Body of pancreas (tissue), 4 donors: Measurements from ENCODE around the gene DUSP8. TPM values are rescaled to one million over a fixed set of nuclear protein-coding genes. Genes with fewer than 3 reads are reported as not detected.
A peak's percentile ranks its signal among the peaks of the same experiment; 100 is the strongest.
"Not testable (repeated sequence)": the region's sequence is repeated elsewhere in the genome, so short reads cannot be mapped to it uniquely, and the experiment has no call there.

ENCODE experiments used
- ATAC-seq: fragments of 150-250 bp; one replicate; pipeline ENCODE4 v1.9.1; 2016
- DNase-seq, 4 donors: peaks; one replicate each; pipeline ENCODE4 v3.0.0-alpha.2; 2019
- H3K27ac ChIP-seq, 4 donors: fragments of 200-600 bp; sonication (generic); 1 replicate in 3 of 4; 2 replicates in 1 of 4; pipeline versions ENCODE4 v1.5.1 to v1.6.1; 2016 to 2019; ENCODE audit warnings: mild to moderate bottlenecking in 1 of 4, mixed read lengths in 1 of 4, moderate library complexity in 1 of 4
- H3K27me3 ChIP-seq, 2 donors: fragments of 200-600 bp; sonication (generic); one replicate each; pipeline ENCODE4 v1.6.0; 2016; ENCODE audit warnings: mild to moderate bottlenecking in 1 of 2
- H3K36me3 ChIP-seq, 2 donors: fragments of 200-600 bp; sonication (generic); replicated peaks in 1 of 2; 2 replicates each; pipeline ENCODE4 v1.5.1; 2016; ENCODE audit warnings: low read depth in 2 of 2; ENCODE audit not compliant: insufficient read depth in 1 of 2
- H3K4me1 ChIP-seq: fragments of 200-600 bp; sonication (generic); one replicate; pipeline ENCODE4 v1.6.0; 2016
- H3K4me3 ChIP-seq, 2 donors: fragments of 200-600 bp; sonication (generic); 1 replicate in 1 of 2; 2 replicates in 1 of 2; pipeline ENCODE4 v1.5.1; 2016 to 2019
- H3K9me3 ChIP-seq, 3 donors: fragments of 200-600 bp; sonication (generic); 1 replicate in 2 of 3; 2 replicates in 1 of 3; pipeline ENCODE4 v1.5.1; 2016
- CTCF ChIP-seq, 7 experiments: fragments of 450-650 bp in 4 of 7; fragments of 200-600 bp in 3 of 7; sonication (generic) in 3 of 7; IDR thresholded peaks; one replicate each; pipeline ENCODE4 v1.5.1; 2016 to 2019; ENCODE audit warnings: antibody characterized with exemption in 7 of 7
- POLR2A ChIP-seq, 3 donors: fragments of 450-650 bp; IDR thresholded peaks; one replicate each; pipeline ENCODE4 v1.6.1; 2016; ENCODE audit warnings: antibody characterized with exemption in 3 of 3, mild to moderate bottlenecking in 2 of 3
- WGBS, 2 donors: methylation state at CpG; one replicate each; pipeline ENCODE4 v1.1.5; 2017; 5-methylcytosine and 5-hydroxymethylcytosine counted together
- intact Hi-C: fragments of 100-400 bp; cut with DNase I; formaldehyde crosslinking; loops from one replicate; pipeline ENCODE4 v1.15.1; 2023
- total RNA-seq, 2 donors: library from RNA; depleted of rRNA; stranded (reverse); fragments of >200 nt; gene quantifications; one replicate each; pipeline ENCODE4 v1.1.0, GENCODE V29; 2016

The DUSP8 gene
- total RNA-seq, 2 donors from 2014 or later, result 7.0 to 19.1 TPM

GRCh38 chr11:1592628-1593027 is 20.6 kb upstream of the DUSP8 start:
- Histone ChIP-seq H3K27ac (no peak overlapping the region), H3K4me1 (peaks cover 8% of the 10 kb centered on the region), H3K9me3 (no peaks in the 10 kb centered on the region), H3K4me3 (no peak overlapping the region), H3K36me3 (no peaks in the 10 kb centered on the region), H3K27me3 (no peaks in the 10 kb centered on the region)
- 58 to 74% methylated on average over 9 of the region's 9 CpGs for WGBS, 2 donors
- intact Hi-C loops, result no loop called here
- TF ChIP-seq CTCF (IDR thresholded peaks at IDR 0.05), result no peak
- TF ChIP-seq POLR2A (IDR thresholded peaks at IDR 0.05), result no peak
- DNase-seq, result no peak
- ATAC-seq, result no peak

- no peak overlapping the region for H3K4me3 ChIP-seq
- no peaks in the 10 kb centered on the region for H3K27me3 ChIP-seq
- no peaks in the 10 kb centered on the region for H3K9me3 ChIP-seq
- intact Hi-C loops, result no loop called here
- TF ChIP-seq CTCF (IDR thresholded peaks at IDR 0.05) (no peak), POLR2A (IDR thresholded peaks at IDR 0.05) (no peak)
- ATAC-seq (no peak), DNase-seq (no peak)
- H3K36me3 ChIP-seq, result no peaks in the 10 kb centered on the region
- WGBS, 2 donors, result 93 to 95% methylated on average over 6 of the region's 6 CpGs
- H3K27ac ChIP-seq, result no peak overlapping the region
- H3K4me1 ChIP-seq, result no peaks in the 10 kb centered on the region
These were observed 17.9 kb upstream of the DUSP8 start for GRCh38 chr11:1589996-1590395.

- intact Hi-C loops, H3K9me3 ChIP-seq, H3K4me3 ChIP-seq, H3K27ac ChIP-seq, H3K4me1 ChIP-seq, ATAC-seq, H3K27me3 ChIP-seq, H3K36me3 ChIP-seq: not testable (repeated sequence)
- WGBS, 2 donors, result 49 to 59% methylated on average over 7 of the region's 10 CpGs
- DNase-seq, result peak in 1 of 4 donors; percentile 4
These were observed 17.3 kb upstream of the DUSP8 start for GRCh38 chr11:1589191-1589963.

- no peak overlapping the region for H3K4me3 ChIP-seq
- no peaks in the 10 kb centered on the region for H3K9me3 ChIP-seq
- no peak overlapping the region for H3K27ac ChIP-seq
- intact Hi-C loops, result no loop called here
- no peaks in the 10 kb centered on the region for H3K36me3 ChIP-seq
- DNase-seq (no peak), ATAC-seq (no peak)
- H3K4me1 ChIP-seq, result no peaks in the 10 kb centered on the region
- H3K27me3 ChIP-seq, result no peaks in the 10 kb centered on the region
- WGBS, 2 donors, result 77 to 78% methylated on average over 2 of the region's 2 CpGs
- TF ChIP-seq CTCF (IDR thresholded peaks at IDR 0.05), result no peak
- TF ChIP-seq POLR2A (IDR thresholded peaks at IDR 0.05), result no peak
These were observed 14.6 kb upstream of the DUSP8 start for GRCh38 chr11:1586699-1587098.

GRCh38 chr11:1584661-1585370 is 12.7 kb upstream of the DUSP8 start, which contains the start of gene KRTAP5-1:
TSS of gene KRTAP5-1 (minus strand) at chr11:1585283. CDS start at chr11:1585249, 34 bp downstream.
- H3K4me1 ChIP-seq, H3K27ac ChIP-seq, H3K27me3 ChIP-seq, DNase-seq, intact Hi-C loops, H3K36me3 ChIP-seq, H3K9me3 ChIP-seq, H3K4me3 ChIP-seq, ATAC-seq: not testable (repeated sequence)
- WGBS, 2 donors, result 66% methylated on average over 5 of the region's 9 CpGs; no CpG with 5 or more reads in 1 of the 2 donors

GRCh38 chr11:1582909-1583308 is 10.8 kb upstream of the DUSP8 start:
- WGBS, 2 donors, result 70 to 80% methylated on average over 2 of the region's 2 CpGs
- H3K27ac ChIP-seq, intact Hi-C loops, H3K4me1 ChIP-seq, H3K36me3 ChIP-seq, ATAC-seq, DNase-seq, H3K4me3 ChIP-seq, H3K27me3 ChIP-seq, H3K9me3 ChIP-seq: not testable (repeated sequence)
